Activated gamma-delta T cell (primary cell): ENCODE data around the gene NCBP3.

Source experiments
- DNase-seq: peaks from one replicate; lab custom pipeline; 2025; lab: John Stamatoyannopoulos, UW

NCBP3 gene

GRCh38 chr17:3755335-3756030 is 90.6 kb downstream of the NCBP3 start:
- no peak for DNase-seq

GRCh38 chr17:3754458-3755334 is 91.3 kb downstream of the NCBP3 start:
- peak; percentile 66 for DNase-seq

- DNase-seq, result no peak
These were observed 92.0 kb downstream of the NCBP3 start for GRCh38 chr17:3754066-3754457.

- DNase-seq, result no peak
These were observed 92.4 kb downstream of the NCBP3 start for GRCh38 chr17:3753624-3754023.
